Activated CD8-positive, alpha-beta memory T cell treated with anti-CD3 and anti-CD28 coated beads, Interleukin-2, amount 10 ng/mL, durations not matched to agents 7 days and 5 days (primary cell): ENCODE results near the gene P2RY1. TPM values are rescaled to one million over a fixed set of nuclear protein-coding genes. Genes with fewer than 3 reads are reported as not detected.
A peak's percentile ranks its signal among the peaks of the same experiment; 100 is the strongest.

Experiments
- ATAC-seq: fragments of 150-1000 bp; cut with Tn5 transposase; one replicate; pipeline ENCODE4 v1.10.0; 2021; ENCODE audit warnings: moderate library complexity
- CTCF ChIA-PET: fragments of 350-600 bp; sonication (Branson Sonifier 250); formaldehyde crosslinking; loops from one replicate; lab custom pipeline; 2021; ENCODE audit warnings: antibody characterized with exemption; lab: Charles Lee
- DNase-seq: peaks from one replicate; pipeline ENCODE4 v3.0.0-alpha.2; 2020
- H3K27ac Mint-ChIP-seq: one replicate; pipeline ENCODE4 v1.8.0; 2021; ENCODE audit warnings: mild to moderate bottlenecking, mixed read lengths
- H3K27me3 Mint-ChIP-seq: one replicate; pipeline ENCODE4 v1.8.0; 2021; ENCODE audit warnings: mixed read lengths
- H3K36me3 Mint-ChIP-seq: one replicate; pipeline ENCODE4 v1.8.0; 2021; ENCODE audit warnings: mild to moderate bottlenecking, mixed read lengths
- H3K4me1 Mint-ChIP-seq: one replicate; pipeline ENCODE4 v1.8.0; 2021; ENCODE audit warnings: mixed read lengths
- H3K4me3 Mint-ChIP-seq: one replicate; pipeline ENCODE4 v1.8.0; 2021; ENCODE audit warnings: mild to moderate bottlenecking, moderate library complexity, mixed read lengths
- H3K9me3 Mint-ChIP-seq: one replicate; pipeline ENCODE4 v1.8.0; 2022; ENCODE audit warnings: low read depth, mixed read lengths
- total RNA-seq, 2 experiments: library from RNA; stranded (reverse); gene quantifications; one replicate each; pipeline ENCODE4 v1.2.3, GENCODE V29; 2021

P2RY1 gene, protein sequence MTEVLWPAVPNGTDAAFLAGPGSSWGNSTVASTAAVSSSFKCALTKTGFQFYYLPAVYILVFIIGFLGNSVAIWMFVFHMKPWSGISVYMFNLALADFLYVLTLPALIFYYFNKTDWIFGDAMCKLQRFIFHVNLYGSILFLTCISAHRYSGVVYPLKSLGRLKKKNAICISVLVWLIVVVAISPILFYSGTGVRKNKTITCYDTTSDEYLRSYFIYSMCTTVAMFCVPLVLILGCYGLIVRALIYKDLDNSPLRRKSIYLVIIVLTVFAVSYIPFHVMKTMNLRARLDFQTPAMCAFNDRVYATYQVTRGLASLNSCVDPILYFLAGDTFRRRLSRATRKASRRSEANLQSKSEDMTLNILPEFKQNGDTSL
- total RNA-seq, result 1 to 10 TPM in 1 of 2 experiments, under 1 TPM in 1; 0.35 to 1.1 TPM

GRCh38 chr3:152834776-152835600, at the start of gene P2RY1:
P2RY1 (plus strand) TSS chr3:152835131; CDS start chr3:152835783, 652 bp downstream.
- H3K36me3 Mint-ChIP-seq, result no peaks in the 10 kb centered on the region
- H3K9me3 Mint-ChIP-seq, result no peaks in the 10 kb centered on the region
- CTCF ChIA-PET, result interaction anchor here (1.2 kb wide), 1 partner anchor 74 kb away, joined by 3 read pairs; no protein-coding TSS in a partner anchor
- H3K27me3 Mint-ChIP-seq, result peaks cover 54% of the 10 kb centered on the region
- DNase-seq, result peak; percentile 60
- peaks cover 14% of the 10 kb centered on the region for H3K4me1 Mint-ChIP-seq
- H3K27ac Mint-ChIP-seq, result peak within 1 kb of the TSS; percentile 61
- ATAC-seq, result peak; percentile 76
- H3K4me3 Mint-ChIP-seq, result peak within 1 kb of the TSS; percentile 79

DNA sequence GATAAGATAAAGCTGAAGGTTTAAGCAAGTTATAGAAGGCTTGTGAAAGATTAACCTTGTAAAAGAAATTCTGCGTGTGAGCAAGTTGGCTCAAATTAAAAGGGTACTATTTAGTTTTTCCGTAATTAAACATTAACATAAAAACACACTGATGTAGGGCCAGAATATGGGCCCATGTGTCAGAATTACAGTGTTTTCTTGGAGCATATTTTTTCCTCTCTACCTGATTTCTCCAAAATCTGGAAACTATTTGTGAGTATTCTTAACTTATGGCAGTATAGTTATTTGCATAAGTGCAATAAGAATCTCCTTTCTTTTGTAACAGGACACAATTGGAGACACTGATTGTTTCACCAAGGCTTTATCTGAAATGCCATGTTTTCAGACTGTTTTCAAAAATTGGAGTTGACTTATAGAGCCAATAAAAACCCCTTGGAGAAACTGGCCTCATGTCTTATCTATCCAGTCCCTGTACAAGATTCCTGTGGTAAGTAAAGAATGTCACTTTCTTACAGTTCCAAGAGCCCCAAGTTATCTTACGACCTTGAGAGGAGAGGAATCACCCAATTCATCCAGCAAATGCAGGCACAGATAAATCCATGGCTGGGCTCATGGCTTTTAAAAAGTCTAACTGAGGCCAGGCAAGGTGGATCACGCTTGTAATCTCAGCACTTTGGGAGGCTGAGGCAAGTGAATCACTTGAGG, 47.8 kb upstream of the P2RY1 start:
- CTCF ChIA-PET, result no interaction called here
- no peak for ATAC-seq
- no peaks in the 10 kb centered on the region for H3K4me1 Mint-ChIP-seq

GRCh38 chr3:152790651-152791387, 44.1 kb upstream of the P2RY1 start:
- Mint-ChIP-seq H3K4me1 (no peaks in the 10 kb centered on the region), H3K4me3 (no peak overlapping the region), H3K36me3 (no peaks in the 10 kb centered on the region), H3K27ac (no peak overlapping the region), H3K27me3 (no peaks in the 10 kb centered on the region), H3K9me3 (peaks cover 4% of the 10 kb centered on the region)
- ATAC-seq (no peak), DNase-seq (no peak)
- CTCF ChIA-PET, result interaction anchor here (1.2 kb wide), 1 partner anchor 13 kb away, joined by 3 read pairs; no protein-coding TSS in a partner anchor

More for the DNA sequence above, 47.8 kb upstream of the P2RY1 start:
- H3K4me3 Mint-ChIP-seq, result no peak overlapping the region
- no peaks in the 10 kb centered on the region for H3K36me3 Mint-ChIP-seq
- no peaks in the 10 kb centered on the region for H3K27me3 Mint-ChIP-seq
- no peak overlapping the region for H3K27ac Mint-ChIP-seq
- no peak for DNase-seq
- peaks cover 4% of the 10 kb centered on the region for H3K9me3 Mint-ChIP-seq

DNA sequence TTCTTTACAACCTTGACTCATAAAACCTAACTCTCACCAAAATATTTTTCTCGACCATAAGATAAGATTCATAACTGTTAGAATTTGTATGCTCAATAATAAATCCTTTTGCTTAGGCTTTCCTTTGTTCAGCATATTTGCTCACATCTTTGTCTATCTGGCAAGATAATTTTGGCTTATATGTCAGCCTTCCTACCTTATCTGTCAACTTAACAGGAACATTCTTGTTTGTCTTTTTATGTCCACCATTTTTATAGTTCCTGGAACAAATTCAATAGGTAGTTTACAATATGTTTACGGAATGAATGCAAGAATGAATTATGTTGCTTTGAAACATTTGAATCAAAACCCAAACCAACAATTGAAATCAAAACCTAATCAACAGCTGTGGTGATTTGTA, 41.0 kb upstream of the P2RY1 start:
- DNase-seq, result no peak
- H3K27me3 Mint-ChIP-seq, result no peaks in the 10 kb centered on the region
- peaks cover 2% of the 10 kb centered on the region for H3K9me3 Mint-ChIP-seq
- no peak overlapping the region for H3K27ac Mint-ChIP-seq
- ATAC-seq, result no peak
- H3K4me1 Mint-ChIP-seq, result no peaks in the 10 kb centered on the region
- no peaks in the 10 kb centered on the region for H3K36me3 Mint-ChIP-seq
- H3K4me3 Mint-ChIP-seq, result no peak overlapping the region
- CTCF ChIA-PET, result no interaction called here

- CTCF ChIA-PET, result no interaction called here
- ATAC-seq, result no peak
These were observed 37.0 kb upstream of the P2RY1 start for GRCh38 chr3:152797751-152798432.

GRCh38 chr3:152811974-152812760, 22.8 kb upstream of the P2RY1 start:
- H3K9me3 Mint-ChIP-seq, result no peaks in the 10 kb centered on the region
- DNase-seq (no peak), ATAC-seq (no peak)
- no peak overlapping the region for H3K4me3 Mint-ChIP-seq
- H3K27me3 Mint-ChIP-seq, result no peaks in the 10 kb centered on the region
- H3K36me3 Mint-ChIP-seq, result no peaks in the 10 kb centered on the region
- CTCF ChIA-PET, result no interaction called here
- H3K27ac Mint-ChIP-seq, result no peak overlapping the region
- no peaks in the 10 kb centered on the region for H3K4me1 Mint-ChIP-seq

More at GRCh38 chr3:152797751-152798432, 37.0 kb upstream of the P2RY1 start:
- Mint-ChIP-seq H3K4me3 (no peak overlapping the region), H3K27ac (no peak overlapping the region), H3K9me3 (no peaks in the 10 kb centered on the region), H3K36me3 (no peaks in the 10 kb centered on the region), H3K4me1 (no peaks in the 10 kb centered on the region), H3K27me3 (no peaks in the 10 kb centered on the region)
- DNase-seq, result no peak

- DNase-seq (no peak), ATAC-seq (no peak)
- H3K4me3 Mint-ChIP-seq, result no peak overlapping the region
- H3K27ac Mint-ChIP-seq, result no peak overlapping the region
- no peaks in the 10 kb centered on the region for H3K9me3 Mint-ChIP-seq
- H3K36me3 Mint-ChIP-seq, result no peaks in the 10 kb centered on the region
- no peaks in the 10 kb centered on the region for H3K4me1 Mint-ChIP-seq
- CTCF ChIA-PET, result no interaction called here
- H3K27me3 Mint-ChIP-seq, result no peaks in the 10 kb centered on the region
These were observed 17.5 kb upstream of the P2RY1 start for GRCh38 chr3:152817400-152817799.

- no peak for ATAC-seq
- CTCF ChIA-PET, result no interaction called here
- Mint-ChIP-seq H3K4me3 (no peak overlapping the region), H3K36me3 (no peaks in the 10 kb centered on the region), H3K9me3 (no peaks in the 10 kb centered on the region), H3K27ac (no peak overlapping the region), H3K27me3 (no peaks in the 10 kb centered on the region), H3K4me1 (no peaks in the 10 kb centered on the region)
- no peak for DNase-seq
These were observed 16.9 kb upstream of the P2RY1 start for GRCh38 chr3:152818027-152818426.

DNA sequence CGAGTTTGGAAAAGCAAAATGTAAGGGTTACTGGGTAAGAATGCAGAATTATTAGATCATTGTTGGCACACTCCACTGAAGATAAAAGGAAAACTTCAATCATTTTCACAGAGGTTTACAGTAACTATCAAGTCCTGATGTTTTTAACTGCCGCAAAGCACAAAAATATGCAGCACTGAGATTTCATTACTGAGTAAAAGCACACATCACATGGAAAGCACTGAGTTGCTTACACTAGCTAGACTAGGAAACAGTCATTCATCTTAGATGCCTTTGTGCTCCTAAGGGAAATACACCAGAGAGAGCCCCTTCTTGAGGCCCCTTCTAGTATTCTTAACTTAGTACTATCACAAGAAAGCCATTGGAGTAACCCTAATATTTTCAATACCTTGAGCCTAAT, 11.8 kb upstream of the P2RY1 start:
- Mint-ChIP-seq H3K27ac (no peak overlapping the region), H3K4me3 (no peak overlapping the region), H3K27me3 (peaks cover 5% of the 10 kb centered on the region), H3K36me3 (no peaks in the 10 kb centered on the region), H3K9me3 (no peaks in the 10 kb centered on the region), H3K4me1 (no peaks in the 10 kb centered on the region)
- DNase-seq (no peak), ATAC-seq (no peak)
- CTCF ChIA-PET, result no interaction called here

DNA sequence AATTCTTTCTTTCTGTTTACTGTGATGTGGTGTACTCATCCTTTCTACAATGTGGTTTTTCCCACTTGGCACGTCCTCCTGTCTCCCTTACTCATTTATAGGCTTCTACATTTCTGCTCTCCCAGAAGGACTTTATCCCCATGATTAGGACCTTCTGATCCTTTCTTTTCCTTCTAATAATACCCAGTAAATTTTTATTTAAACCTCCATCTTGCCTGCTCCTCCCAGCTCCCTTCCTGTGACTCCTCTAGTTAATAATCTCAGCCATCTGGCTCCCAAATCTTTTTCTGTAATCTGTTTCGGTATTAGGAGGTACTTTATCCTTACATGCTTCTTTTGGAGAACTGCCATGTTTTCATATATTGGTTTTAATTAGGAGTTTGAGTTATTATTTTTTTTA, 11.2 kb upstream of the P2RY1 start:
- Mint-ChIP-seq H3K36me3 (no peaks in the 10 kb centered on the region), H3K27me3 (peaks cover 5% of the 10 kb centered on the region), H3K4me1 (no peaks in the 10 kb centered on the region), H3K27ac (no peak overlapping the region), H3K9me3 (no peaks in the 10 kb centered on the region), H3K4me3 (no peak overlapping the region)
- no peak for DNase-seq
- CTCF ChIA-PET, result no interaction called here
- no peak for ATAC-seq

DNA sequence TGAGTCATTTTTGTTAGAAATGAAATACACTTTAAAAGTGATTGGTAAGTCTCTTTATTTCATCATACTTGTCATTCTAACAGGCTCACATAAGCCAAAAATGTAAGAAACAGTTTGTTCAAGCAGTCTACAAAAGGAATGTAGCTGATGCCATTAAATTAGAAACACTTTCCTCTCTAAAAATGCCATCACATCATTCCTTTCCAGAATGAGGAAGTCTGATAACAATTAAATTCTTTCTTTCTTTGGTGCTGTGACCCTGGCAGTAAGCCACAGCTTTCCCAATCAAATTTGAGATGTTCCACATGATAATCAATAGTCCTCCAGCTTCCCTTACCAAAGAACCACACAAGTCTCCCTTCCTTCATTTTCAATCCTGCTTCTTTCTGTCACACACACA, 9.4 kb upstream of the P2RY1 start:
- Mint-ChIP-seq H3K27ac (no peak overlapping the region), H3K9me3 (no peaks in the 10 kb centered on the region), H3K36me3 (no peaks in the 10 kb centered on the region), H3K4me1 (no peaks in the 10 kb centered on the region), H3K4me3 (no peak overlapping the region), H3K27me3 (peaks cover 5% of the 10 kb centered on the region)
- CTCF ChIA-PET, result no interaction called here
- DNase-seq (no peak), ATAC-seq (no peak)

DNA sequence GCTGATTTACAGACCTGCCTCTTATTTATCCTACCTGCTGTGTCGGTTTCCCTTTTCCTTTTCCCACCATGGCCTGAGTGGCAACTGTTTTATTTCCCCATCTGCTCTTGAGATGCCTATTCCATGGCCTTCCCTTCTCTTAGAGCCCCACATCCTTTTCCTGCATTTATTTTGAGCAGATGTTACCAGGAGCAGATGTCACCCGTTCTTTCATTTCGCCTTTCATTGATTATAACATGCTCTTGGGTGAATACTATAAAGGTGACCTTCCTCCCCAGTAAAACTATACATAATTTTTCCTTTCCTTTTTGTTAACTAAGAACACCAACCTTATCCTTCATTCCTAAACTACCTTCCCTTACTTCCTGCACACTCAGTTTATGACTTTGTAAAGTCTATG, 8.5 kb upstream of the P2RY1 start:
- Mint-ChIP-seq H3K36me3 (no peaks in the 10 kb centered on the region), H3K4me3 (no peak overlapping the region), H3K4me1 (no peaks in the 10 kb centered on the region), H3K27ac (no peak overlapping the region), H3K9me3 (no peaks in the 10 kb centered on the region), H3K27me3 (peaks cover 5% of the 10 kb centered on the region)
- no peak for DNase-seq
- CTCF ChIA-PET, result interaction anchor here (0.7 kb wide), 1 partner anchor 13 kb away, joined by 3 read pairs; no protein-coding TSS in a partner anchor
- ATAC-seq, result no peak
